ENCODE data around the gene NANP.

NANP gene

DNA sequence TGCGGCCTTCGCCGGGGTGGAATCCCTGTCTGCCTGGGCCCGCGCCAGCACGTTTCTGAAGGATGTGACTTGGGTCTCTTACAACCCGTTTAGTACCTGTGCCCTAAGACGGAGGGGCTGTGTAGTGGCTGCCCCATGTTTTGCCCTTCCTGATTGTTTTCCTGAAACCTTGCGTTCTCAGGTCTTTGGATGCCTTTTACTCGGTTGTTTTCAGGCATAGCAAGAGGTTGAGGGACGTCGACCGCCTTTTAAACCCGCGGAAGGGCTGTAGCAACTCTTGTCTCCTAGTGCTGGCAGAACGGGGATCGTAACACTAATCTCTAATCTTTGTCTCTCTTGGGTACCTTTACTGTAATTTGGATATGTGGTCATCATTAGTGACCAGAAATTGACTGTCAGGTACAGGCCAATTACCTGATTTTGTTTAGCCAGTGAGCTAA is 706 bp upstream of the NANP start:
- peak; percentile 37 for DNase-seq (ENCODE audit: low read depth)
- H3K4me3 ChIP-seq (ENCODE audit: control insufficient read depth, low read depth, low read length), result peak overlapping the region; percentile 85
- TF ChIP-seq, protein P1, sequence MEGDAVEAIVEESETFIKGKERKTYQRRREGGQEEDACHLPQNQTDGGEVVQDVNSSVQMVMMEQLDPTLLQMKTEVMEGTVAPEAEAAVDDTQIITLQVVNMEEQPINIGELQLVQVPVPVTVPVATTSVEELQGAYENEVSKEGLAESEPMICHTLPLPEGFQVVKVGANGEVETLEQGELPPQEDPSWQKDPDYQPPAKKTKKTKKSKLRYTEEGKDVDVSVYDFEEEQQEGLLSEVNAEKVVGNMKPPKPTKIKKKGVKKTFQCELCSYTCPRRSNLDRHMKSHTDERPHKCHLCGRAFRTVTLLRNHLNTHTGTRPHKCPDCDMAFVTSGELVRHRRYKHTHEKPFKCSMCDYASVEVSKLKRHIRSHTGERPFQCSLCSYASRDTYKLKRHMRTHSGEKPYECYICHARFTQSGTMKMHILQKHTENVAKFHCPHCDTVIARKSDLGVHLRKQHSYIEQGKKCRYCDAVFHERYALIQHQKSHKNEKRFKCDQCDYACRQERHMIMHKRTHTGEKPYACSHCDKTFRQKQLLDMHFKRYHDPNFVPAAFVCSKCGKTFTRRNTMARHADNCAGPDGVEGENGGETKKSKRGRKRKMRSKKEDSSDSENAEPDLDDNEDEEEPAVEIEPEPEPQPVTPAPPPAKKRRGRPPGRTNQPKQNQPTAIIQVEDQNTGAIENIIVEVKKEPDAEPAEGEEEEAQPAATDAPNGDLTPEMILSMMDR (conservative IDR thresholded peaks at IDR 0.05; ENCODE audit: control insufficient read depth, insufficient read depth, low read depth, low read length), result no peak

DNA sequence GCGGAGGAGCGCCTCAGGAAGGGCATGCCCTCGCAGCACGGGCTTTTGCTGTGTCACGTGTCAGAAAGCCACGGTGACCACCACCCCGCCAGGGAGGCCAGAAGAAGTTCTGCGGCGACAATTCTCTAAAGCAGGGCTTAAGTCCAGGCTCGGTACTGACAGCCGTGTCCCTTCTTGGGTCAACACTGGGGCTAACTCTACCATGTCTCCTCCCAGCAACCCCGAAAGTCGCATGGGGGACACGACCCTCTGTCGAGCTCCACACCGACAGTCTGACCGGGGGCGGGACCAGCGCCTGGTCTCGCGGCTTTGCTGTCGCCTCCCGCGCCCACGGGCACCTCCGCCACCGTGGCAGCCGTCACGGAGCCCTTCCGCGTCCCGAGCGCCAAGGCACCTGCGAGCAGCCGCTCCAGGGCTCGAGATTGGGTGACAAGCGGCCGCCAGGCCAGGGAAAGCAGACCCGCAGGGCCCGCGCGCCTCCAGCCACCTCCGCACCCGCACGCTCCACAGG is 534 bp downstream of the NANP start:
- peak overlapping the region; percentile 85 for H3K4me3 ChIP-seq (ENCODE audit: control insufficient read depth, low read depth, low read length)
- TF ChIP-seq, protein P1 (conservative IDR thresholded peaks at IDR 0.05; ENCODE audit: control insufficient read depth, insufficient read depth, low read depth, low read length), result no peak
- DNase-seq (ENCODE audit: low read depth), result peak; percentile 38

DNA sequence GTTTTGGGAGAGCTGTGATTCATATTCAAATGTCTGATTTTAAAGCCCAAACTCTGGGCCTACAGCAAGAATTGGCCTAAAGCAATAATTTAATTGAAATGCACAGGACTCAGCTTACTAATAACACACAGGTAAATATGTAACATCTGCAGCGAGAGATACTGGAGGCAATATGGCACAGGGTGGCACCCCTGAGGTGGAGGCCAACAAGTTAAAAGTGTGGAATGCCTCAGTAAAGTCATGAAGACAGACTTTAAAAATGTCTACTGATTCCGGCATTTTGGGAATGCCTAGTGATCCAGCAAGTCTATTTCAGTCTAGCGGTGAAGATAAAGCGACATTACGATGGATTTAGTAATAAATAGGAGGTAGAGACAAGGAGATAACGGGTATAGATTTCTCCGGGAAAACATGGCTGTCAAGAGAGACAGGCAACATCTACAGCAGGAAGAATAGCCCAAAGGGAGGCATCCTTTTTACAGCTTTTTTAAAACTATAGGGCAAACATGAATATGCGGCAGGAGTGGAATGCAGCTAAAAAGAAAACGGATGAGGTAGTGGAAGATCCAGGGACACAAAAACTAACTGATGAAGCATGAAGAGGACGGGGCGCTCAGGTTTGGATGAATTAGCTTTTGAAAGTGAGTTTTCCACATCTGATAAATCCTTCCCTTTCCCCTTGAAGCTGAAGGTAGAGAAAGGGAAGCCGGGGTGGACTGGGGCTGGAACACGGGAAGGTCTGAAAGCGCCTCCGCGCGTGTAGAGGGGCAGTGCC is 1.2 kb downstream of the NANP start:
- H3K4me3 ChIP-seq (ENCODE audit: control insufficient read depth, low read depth, low read length), result peak overlapping the region; percentile 85
- TF ChIP-seq, protein P1 (conservative IDR thresholded peaks at IDR 0.05; ENCODE audit: control insufficient read depth, insufficient read depth, low read depth, low read length), result no peak
- DNase-seq (ENCODE audit: low read depth), result peak; percentile 2

DNA sequence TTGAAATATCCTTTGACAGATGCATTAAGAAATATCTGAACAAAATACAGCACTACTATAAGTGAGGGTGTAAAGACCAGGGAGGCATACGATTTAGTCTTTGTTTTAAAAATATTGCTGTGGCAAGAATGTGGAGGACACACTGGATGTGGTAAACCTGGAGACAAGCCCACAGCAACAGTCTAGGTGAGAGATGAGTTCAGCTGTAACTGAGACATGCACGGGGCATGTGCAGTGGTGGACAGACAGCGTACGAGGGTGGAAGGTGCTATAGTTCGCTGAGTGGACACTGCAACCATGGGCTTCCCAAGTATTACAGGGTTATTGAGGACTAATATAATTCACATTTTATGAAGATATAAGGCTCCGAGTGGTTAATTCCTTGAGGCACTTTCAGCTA is 1.8 kb downstream of the NANP start:
- peak overlapping the region; percentile 85 for H3K4me3 ChIP-seq (ENCODE audit: control insufficient read depth, low read depth, low read length)
- no peak for DNase-seq (ENCODE audit: low read depth)
- TF ChIP-seq, protein P1 (conservative IDR thresholded peaks at IDR 0.05; ENCODE audit: control insufficient read depth, insufficient read depth, low read depth, low read length), result no peak

DNA sequence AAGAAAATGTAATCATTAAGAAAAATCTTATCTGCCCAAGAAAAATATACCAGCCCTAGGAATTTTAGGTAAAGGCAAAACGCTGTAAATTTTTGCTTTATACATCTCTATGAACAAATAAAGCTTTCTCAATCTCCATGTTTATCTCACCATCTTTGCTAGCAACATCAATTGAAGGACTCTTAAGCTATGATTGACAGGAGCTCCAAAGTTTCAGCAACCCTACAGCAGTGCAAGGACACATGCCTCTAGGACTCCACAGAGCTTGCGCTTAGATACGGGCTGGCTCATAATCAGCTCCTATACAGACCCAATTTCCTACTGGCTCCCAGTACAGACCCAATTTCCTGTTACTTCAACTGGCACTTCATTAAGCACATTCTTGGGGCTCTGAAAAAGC is 4.3 kb downstream of the NANP start:
- no peak overlapping the region for H3K4me3 ChIP-seq (ENCODE audit: control insufficient read depth, low read depth, low read length)
- TF ChIP-seq, protein P1 (conservative IDR thresholded peaks at IDR 0.05; ENCODE audit: control insufficient read depth, insufficient read depth, low read depth, low read length), result no peak
- no peak for DNase-seq (ENCODE audit: low read depth)

DNA sequence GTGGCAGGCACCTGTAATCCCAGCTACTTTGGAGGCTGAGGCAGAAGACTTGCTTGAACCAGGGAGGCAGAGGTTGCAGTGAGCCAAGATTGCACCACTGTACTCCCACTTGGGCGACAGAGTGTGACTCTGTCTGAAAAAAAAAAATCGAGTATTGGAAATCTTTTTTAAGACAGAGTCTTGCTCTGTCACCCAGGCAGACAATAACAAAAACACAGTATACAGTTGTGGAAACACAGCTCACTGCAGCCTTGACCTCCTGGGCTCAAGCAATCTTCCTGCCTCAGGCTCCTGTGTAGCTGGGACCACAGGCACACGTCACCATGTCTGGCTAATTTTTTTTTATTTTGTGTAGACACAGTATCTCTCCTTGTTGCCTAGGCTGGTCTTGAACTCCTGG is 15.0 kb downstream of the NANP start:
- no peak for DNase-seq (ENCODE audit: low read depth)
- TF ChIP-seq, protein P1 (conservative IDR thresholded peaks at IDR 0.05; ENCODE audit: control insufficient read depth, insufficient read depth, low read depth, low read length), result no peak
- no peak overlapping the region for H3K4me3 ChIP-seq (ENCODE audit: control insufficient read depth, low read depth, low read length)
